Prostate gland (tissue), 2 donors: Measurements from ENCODE around the gene CMPK2.

Source experiments
- CTCF ChIP-seq, 4 experiments: fragments of 200-600 bp in 2 of 4; fragments of 450-650 bp in 2 of 4; sonication (generic) in 2 of 4; IDR thresholded peaks; 1 replicate in 3 of 4; 2 replicates in 1 of 4; pipeline ENCODE4 v1.5.1; 2016 to 2019; ENCODE audit warnings: antibody characterized with exemption in 4 of 4, mild to moderate bottlenecking in 2 of 4, moderate library complexity in 2 of 4
- POLR2A ChIP-seq: fragments of 450-650 bp; IDR thresholded peaks from one replicate; pipeline ENCODE4 v1.6.1; 2016; ENCODE audit warnings: antibody characterized with exemption, mild to moderate bottlenecking
- POLR2AphosphoS5 ChIP-seq: sonication (generic); formaldehyde crosslinking; IDR thresholded peaks from one replicate; pipeline ENCODE4 v1.6.1; 2017; ENCODE audit warnings: antibody characterized with exemption

- no peak for TF ChIP-seq CTCF (IDR thresholded peaks at IDR 0.05)
- no peak for TF ChIP-seq POLR2AphosphoS5
- TF ChIP-seq POLR2A = no peak
These were observed 9.2 kb downstream of the CMPK2 start for GRCh38 chr2:6856548-6856920.
